ENCODE data around the gene MADCAM1.

The MADCAM1 gene

DNA sequence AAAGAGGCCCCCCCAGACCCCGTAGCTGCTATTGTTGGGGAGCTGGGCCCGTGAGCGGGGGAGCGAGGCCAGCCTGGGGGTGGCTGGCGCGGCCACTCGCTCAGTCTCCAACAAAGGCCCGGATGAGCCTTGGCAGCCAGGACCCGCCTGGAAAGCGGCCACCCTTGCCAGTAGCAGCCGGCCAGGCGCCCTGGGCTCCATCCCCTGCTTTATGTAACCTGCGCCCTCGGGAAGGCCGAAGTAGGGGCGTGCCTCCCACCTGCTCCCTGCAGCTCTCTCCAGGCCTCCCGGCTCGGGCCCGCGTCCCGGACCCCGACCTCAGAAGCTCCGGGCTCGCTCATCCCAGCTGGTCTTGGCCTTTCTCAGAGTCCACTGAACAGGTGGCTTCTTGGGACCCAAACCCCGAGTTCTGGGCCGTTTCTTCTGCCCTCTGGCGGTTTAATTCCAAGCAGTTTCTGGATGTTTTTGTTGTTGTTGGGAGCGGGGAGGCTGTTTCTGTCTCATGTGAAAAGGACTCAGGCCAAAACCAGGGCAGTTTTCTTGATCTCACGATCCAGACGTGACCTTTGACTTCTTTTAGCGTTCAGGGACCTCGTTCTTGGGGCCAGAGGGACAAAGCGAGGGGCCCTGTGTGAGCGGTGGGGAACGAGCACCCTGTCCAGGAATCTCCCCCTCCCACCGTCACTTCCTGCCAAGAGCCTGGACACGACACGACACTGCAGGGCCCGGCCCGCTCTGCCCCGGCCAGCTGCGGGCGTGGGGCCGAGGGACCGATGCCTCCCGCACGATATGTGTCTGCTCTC is 36.5 kb downstream of the MADCAM1 start:
- DNase-seq (ENCODE audit: low read depth): no peak

DNA sequence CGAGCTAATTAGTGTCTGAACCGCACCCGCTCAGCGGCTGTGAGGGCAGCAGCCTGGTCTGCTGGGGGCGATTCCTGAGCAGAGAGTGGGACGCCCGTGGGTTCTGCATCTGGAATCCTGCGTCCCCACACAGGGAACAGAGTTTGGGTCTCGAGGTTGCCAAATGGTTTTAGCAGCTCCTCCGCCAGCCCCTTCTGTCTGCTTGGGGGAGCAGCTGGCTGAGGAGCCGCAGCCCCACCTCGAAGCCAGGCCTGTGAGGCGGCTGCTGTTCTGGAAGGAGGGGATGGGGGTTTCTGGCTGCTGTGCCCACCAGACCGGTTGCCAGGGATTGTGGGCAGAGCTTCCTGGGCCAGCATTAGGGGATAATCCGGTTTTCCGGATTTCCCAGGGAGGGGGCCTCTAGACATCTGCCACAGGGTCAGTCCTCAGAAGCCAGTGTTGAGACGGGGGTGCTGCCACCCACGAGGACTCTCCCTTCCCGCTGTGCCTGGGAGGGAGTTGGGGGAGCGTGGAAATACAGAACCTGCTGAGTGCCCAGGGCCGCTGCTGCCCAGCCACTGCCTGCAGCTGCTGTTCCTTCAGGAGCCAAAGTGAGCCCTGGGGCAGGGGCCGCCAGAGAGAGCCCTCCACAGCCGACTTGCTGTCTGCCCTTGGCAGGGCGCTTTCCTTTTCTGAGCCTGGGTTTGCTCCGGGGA is 37.2 kb downstream of the MADCAM1 start:
- no peak for DNase-seq (ENCODE audit: low read depth)

DNA sequence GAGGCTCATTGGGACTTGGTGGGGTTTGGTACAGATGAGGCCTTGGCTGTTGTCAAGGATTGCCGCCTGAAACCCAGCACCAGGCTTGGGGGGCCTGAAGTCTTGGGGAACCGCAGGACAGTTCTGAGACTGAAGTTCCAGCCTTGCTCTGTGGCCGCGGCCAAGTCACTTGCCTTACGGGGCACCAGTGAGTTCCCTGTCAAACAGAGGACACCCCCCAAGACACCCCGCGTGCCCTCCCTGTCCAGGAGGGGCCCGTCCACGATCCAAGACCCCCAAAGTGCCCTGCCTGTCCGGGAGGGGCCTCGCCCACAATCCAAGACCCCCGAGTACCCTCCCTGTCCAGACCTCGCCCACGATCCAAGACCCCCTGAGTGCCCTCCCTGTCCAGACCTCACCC is 37.8 kb downstream of the MADCAM1 start:
- no peak for DNase-seq (ENCODE audit: low read depth)

DNA sequence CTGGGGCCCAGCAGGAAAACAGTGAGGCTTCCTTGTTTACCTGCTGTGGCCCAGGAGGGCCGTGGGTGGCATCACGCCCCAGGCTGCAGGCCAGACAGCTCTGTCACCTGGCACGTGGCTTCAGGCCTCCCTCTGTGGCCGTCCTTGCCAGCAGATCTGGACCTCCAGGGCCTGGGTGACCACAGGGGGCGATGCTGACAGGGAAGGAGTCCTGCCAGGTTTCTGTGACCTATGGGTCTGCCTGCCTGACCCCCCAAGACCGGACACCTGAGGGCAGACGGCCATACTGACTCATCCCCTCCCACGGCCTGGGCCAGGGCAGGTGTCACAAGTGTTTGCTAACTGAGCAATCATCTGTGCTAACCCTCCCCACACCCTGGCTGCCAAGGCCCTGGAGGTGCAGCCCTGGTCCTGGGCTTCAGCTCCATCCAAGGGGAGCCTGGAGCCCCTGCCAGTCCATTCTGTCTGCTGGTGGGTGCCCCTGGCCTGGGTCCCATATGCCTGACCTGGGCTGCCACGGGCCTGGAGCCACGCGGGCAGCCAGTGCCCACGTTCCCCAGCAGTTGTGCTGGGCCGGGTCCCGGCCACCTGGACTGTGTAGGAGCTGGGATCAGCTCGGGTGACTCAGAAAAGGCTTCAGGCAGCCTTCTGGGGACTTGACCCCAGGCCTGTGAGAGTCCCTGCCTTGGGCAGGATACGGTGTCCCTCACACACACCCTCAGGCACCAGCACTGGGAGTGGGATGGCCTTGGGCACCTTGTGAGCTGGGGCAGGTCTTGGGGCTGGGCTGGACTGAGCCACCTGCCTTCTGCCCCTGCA is 38.9 kb downstream of the MADCAM1 start:
- DNase-seq (ENCODE audit: low read depth): no peak

DNA sequence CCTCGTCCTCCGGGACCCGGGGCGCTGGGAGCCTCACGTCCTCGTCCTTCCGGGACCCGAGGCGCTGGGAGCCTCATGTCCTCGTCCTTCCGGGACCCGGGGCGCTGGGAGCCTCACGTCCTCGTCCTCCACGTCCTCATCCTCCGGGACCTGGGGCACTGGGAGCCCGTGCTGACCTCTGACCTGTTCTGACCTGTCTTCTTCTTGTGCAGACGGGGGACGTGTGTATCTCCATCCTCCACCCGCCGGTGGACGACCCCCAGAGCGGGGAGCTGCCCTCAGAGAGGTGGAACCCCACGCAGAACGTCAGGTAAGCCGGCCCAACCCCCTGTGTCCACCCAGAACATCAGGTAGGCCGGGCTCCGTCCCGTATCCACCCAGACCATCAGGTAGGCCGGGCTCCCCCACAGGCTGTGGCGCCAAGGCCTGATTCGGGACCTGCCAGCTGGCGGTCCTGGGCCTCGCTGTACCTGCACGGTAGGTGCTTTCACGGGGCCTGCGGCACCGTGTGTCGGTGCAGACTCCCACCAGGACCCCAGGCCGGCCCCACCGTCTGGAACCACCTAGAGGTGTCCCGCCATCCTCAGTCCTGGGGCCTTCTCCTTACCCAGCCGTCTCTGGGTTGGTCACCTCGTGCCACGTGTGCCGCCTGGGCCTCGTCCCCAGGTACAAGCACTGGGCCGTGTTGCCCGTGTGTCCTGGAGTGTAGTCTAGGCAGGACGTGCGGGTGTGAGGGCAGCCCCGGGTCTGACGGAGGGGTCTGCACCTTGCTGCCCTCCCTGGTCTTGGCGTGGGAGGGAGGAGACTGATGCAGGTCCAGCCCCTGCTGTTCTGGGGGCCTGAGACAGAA is 40.0 kb downstream of the MADCAM1 start:
- DNase-seq (ENCODE audit: low read depth): no peak

DNA sequence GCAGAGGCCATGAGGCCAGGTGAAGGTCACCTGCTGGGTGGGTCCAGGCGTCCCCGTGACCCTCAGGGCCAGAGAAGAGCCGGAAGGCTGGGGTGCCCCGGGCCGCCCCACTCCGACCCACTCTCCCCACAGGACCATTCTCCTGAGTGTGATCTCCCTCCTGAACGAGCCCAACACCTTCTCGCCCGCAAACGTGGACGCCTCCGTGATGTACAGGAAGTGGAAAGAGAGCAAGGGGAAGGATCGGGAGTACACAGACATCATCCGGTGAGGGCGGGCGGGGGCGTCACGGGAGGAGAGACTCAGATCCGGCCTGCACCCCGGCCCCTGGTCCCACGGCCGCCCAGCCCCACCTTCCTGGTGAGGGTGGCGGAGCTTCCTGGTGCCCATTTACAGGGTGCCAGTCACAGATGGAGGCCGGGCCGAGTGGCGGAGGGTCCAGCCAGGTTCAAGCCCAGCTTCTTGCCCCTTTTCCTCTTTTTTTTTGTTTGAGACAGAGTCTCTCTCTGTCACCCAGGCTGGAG is 40.7 kb downstream of the MADCAM1 start:
- DNase-seq (ENCODE audit: low read depth): no peak

DNA sequence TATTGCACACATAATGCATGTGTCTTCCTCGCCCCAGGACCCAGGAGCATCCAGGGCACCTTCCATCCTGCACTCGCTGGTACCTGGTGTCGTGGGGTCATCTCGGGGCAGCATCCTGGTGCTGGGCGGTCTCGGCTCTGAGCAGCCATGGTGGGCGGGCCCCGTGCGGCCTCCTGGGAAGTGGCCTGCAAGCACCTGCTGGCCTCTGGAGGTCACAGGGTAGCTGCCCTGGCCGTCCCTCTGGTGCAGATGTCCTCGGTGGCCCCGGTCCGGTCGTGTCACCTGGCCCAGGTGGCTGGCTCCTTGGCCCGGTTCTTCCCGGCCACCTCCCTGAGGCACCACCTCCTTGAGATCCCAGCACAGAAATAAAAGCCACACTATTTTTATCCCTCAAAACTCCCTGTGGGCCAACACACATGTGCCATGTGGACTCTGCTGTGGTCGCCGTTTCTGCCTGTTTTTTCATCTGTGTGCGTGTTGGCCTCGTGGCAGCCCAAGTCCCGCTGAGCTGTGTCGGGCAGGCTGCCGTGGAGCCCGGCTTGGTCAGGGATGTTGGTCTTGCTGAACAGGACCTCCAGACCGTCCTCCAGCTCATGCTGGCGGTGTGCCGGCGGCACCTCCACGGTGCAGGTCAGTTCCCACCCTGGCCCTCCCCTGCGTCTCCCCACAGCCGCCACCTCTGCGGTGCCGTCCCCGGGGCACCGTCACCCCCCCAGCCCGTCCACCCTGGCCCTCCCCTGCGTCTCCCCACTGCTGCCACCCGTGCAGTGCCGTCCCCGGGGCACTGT is 42.5 kb downstream of the MADCAM1 start:
- no peak for DNase-seq (ENCODE audit: low read depth)

DNA sequence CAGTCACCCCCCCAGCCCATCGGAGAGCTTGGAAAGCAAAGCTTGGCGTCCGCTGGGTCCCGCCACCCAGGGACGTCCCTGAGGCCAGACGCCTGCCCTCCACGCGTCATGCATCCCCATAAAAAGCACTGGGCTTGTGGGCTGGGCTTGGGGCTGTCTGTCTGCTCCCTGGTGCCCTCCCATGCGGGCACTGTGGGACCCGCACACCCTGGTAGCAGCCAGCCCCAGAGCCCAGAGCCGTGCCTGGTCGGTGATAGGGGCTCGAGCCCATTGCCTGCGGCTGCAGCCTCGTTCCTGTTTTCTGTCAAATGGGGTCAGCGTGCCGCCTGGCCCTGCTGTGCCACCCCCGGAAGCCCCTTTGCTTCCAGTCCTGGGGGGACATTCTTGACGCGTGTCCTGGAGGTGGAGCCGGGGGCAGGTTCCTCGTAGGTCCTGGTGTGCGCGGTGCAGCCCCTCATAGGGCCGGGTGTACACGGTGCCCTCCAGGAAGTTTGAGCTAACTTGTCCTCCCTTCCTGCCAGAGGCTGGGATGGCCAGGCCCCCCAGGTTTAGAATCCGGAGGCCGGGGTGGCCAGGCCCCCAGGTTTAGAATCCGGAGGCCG is 43.2 kb downstream of the MADCAM1 start:
- DNase-seq (ENCODE audit: low read depth): no peak

DNA sequence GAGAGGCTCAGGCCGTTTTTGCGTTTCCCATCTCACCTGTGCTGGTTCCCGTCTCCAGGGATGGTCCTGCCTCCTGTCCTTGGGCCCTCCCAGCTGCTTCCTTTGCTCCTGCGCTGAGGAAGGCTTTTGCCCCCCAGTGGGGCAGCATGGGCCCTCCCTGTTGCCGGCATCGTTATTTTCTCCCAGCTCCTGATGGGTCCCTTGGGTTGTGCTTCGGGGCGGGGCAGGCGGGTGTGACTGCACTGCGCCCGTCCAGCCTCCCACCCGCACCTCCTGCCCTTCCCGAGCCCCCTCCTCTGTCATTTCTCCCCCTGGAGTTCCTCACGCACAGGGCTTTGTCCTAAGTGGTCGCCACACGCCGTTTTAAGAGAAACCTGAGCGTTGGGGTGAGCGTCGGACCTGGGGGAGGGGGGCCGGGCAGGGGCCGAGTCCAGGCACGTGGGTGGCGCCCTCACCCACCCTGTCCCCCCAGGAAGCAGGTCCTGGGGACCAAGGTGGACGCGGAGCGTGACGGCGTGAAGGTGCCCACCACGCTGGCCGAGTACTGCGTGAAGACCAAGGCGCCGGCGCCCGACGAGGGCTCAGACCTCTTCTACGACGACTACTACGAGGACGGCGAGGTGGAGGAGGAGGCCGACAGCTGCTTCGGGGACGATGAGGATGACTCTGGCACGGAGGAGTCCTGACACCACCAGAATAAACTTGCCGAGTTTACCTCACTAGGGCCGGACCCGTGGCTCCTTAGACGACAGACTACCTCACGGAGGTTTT is 44.8 kb downstream of the MADCAM1 start:
- no peak for DNase-seq (ENCODE audit: low read depth)

DNA sequence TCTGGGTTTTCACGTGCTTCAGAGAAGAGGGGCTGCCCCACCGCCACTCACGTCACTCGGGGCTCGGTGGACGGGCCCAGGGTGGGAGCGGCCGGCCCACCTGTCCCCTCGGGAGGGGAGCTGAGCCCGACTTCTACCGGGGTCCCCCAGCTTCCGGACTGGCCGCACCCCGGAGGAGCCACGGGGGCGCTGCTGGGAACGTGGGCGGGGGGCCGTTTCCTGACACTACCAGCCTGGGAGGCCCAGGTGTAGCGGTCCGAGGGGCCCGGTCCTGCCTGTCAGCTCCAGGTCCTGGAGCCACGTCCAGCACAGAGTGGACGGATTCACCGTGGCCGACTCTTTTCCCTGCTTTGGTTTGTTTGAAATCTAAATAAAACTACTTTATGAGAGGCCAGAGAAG is 45.4 kb downstream of the MADCAM1 start:
- no peak for DNase-seq (ENCODE audit: low read depth)

DNA sequence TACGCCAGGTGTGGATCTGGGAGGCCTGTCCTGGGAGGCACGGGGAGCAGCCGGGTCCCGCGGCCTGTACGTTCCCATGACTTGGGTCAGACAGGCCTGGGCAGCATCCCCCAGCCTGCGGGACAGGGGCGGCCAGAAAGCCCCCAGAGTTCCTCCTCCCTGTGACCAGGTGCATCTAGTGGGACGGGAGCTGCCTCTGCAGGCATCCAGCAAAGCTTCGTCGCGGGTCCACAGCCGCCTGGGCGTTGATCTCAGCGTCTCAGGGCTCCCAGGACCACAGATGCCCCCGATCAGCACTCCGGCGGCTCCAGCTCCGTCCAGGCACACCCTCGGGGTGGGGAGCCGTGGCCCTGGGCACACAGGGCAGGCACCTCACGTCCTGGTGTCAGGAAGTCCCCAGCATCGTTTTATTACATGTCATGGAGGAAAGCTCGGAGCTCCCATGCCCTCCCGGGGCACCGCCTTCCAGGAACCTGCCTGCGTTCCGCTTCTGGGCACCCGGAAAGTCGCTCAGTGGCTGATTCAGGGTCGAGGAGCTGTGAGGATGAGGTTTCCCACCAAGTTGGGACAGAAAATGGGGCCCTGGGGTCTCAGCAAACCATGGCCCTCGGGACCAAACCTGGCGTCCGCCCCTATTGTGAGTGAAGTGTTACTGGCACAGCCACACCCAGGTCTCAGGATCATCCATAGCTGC is 46.0 kb downstream of the MADCAM1 start:
- no peak for DNase-seq (ENCODE audit: low read depth)

DNA sequence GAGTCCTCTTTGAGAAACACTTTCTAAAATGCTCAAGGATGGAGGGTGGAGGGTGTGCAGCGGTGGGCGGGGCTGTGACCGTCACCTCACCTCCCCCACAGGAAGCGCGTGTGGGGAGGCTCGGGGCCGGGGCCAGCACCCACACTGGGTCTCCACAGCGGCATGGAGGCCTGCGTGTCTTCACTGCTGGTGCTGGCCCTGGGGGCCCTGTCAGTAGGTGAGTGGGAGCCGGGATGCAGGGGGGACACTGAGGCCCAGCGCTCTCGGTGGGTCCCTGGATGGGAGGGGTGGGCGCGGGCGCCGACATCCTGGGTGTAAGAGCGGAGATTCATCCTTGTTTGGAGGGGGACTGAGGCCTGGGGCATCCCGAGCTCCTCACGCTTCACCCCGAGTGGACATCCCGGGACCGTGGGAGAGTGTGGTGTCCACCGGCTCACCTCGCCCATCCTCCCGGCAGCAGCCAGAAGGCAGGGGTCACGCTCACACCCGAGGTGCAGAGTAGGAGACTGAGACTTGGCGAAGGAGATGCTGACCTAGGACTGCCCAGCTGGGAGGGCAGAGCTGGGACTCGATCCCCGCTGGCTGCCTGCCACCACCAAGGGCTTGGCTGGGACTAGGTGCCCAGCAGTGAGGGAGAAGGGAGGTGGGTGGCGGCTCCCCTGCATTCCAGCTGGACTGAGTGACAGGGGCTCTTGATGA is 47.8 kb downstream of the MADCAM1 start, which contains the start of gene GZMM:
TSS of gene GZMM (plus strand) at position 144 of the 699 bp plus-strand sequence. CDS start at position 163, 19 bp downstream.
- DNase-seq (ENCODE audit: low read depth): peak; percentile 68

DNA sequence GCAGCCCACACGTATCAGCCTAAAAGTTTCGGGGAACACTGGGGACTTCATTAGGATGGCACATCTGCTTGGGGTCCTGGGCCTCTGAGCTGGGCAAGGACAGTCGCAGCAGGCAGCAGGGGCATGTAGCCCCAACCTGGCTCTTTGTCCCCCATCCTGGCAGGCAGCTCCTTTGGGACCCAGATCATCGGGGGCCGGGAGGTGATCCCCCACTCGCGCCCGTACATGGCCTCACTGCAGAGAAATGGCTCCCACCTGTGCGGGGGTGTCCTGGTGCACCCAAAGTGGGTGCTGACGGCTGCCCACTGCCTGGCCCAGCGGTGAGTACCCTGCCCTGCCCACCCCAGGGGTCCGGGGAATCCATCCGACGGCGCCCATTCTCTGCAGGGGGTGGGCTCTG is 50.8 kb downstream of the MADCAM1 start:
- no peak for DNase-seq (ENCODE audit: low read depth)

DNA sequence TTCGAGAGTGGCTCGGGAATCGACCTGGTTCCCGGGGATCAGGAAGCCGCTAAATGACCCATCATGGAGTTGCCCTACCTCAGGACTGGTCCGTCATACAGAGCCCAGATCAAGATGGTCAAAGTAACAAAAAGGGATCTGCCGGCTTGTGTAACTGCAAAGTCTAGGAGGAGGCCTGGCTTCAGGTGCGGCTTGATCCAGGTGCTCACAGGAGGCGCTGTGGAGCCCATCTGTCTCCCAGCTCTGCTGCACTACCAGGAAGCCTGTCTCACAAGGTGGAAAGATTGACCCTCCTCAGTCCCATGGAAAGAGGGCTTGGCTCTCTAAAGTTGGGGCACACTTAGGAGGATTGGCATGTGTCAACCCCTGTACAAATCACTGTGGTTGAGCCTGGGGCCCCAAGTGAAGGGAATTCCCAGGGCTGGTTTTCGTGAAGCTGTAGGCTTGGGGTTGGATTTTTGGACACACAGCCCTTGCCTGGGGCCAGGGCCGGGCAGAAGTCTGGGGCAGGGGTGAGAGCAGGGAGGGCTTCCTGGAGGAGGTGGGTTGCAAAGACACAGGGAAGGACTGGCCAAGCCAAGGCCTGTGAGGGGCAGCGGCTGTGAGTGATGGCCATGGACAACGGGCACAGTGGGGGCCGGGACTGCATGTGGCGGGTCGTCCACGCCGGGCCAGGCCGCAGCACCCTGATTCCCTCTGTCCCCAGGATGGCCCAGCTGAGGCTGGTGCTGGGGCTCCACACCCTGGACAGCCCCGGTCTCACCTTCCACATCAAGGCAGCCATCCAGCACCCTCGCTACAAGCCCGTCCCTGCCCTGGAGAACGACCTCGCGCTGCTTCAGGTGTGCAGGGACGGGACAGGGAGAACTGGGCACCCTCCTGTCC is 51.8 kb downstream of the MADCAM1 start:
- no peak for DNase-seq (ENCODE audit: low read depth)

DNA sequence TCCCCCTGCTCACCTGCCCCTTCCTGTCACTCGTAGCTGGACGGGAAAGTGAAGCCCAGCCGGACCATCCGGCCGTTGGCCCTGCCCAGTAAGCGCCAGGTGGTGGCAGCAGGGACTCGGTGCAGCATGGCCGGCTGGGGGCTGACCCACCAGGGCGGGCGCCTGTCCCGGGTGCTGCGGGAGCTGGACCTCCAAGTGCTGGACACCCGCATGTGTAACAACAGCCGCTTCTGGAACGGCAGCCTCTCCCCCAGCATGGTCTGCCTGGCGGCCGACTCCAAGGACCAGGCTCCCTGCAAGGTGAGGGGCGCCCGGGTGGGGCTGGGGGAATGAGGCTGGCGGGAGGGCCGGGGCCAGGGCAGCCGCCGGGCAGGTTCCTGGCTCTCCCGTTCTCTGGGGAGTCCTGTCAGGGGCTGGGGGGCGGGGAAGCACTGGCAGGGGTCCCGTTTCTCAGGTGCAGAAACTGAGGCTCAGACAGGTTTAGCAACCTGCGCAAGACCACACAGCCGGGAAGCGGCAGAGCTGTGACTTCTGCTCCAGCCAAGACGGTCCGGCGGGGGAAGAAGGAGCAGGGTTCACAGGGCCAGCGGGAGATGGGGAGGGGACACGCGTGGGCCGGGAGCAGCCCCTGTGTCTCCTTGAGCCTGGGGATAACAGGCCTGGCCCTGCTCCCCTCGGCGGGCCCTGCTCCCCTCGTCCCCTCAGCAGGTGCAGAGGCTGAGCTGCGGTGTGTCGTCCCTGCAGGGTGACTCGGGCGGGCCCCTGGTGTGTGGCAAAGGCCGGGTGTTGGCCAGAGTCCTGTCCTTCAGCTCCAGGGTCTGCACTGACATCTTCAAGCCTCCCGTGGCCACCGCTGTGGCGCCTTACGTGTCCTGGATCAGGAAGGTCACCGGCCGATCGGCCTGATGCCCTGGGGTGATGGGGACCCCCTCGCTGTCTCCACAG is 52.9 kb downstream of the MADCAM1 start:
- DNase-seq (ENCODE audit: low read depth): no peak

DNA sequence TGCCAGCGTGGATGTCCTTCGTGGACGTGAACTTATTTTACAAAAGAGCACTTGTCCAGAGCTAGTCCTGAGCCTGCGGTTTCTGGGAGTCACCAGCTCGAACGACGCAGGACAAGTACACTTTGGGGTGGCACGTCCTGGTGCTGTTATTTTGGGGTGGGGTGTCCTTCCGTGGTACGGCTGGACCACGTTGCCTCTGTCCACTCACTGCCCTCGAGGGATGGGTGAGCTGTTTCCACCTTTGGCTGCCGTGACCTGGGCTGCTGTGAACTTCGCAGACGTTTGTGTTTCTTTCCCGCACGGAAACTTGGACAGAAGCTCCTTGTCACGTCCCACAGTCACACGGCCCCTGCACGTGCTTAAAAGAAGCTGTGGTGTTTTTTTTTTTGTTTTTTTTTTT is 58.5 kb downstream of the MADCAM1 start:
- no peak for DNase-seq (ENCODE audit: low read depth)

Measured in activated T-cell treated with anti-CD3 and anti-CD28 coated beads for 1 hour (primary cell).